LNCAP (cell line): ENCODE measurements around the gene TM2D3.

ENCODE experiments used
- CTCF ChIP-seq: fragments of 450-650 bp; IDR thresholded peaks from 2 replicates; pipeline ENCODE4 v1.5.1; 2017; ENCODE audit warnings: mild to moderate bottlenecking

Gene TM2D3

GRCh38 chr15:101613130-101614000, 38.8 kb downstream of the TM2D3 start:
- no peak for TF ChIP-seq CTCF

- no peak for TF ChIP-seq CTCF
Measured at GRCh38 chr15:101612676-101613075, 39.5 kb downstream of the TM2D3 start.

GRCh38 chr15:101611580-101612299, 40.4 kb downstream of the TM2D3 start:
- TF ChIP-seq CTCF, result no peak

GRCh38 chr15:101611007-101611406, 41.2 kb downstream of the TM2D3 start:
- TF ChIP-seq CTCF, result no peak

GRCh38 chr15:101610611-101611000, 41.6 kb downstream of the TM2D3 start:
- no peak for TF ChIP-seq CTCF

GRCh38 chr15:101609742-101610610, 42.2 kb downstream of the TM2D3 start:
- TF ChIP-seq CTCF, result no peak

GRCh38 chr15:101608201-101608600, 44.0 kb downstream of the TM2D3 start:
- TF ChIP-seq CTCF, result no peak
